WERI-Rb-1 (cell line): ENCODE measurements around the gene PEF1.

Experiments
- DNase-seq: peaks from one replicate; pipeline ENCODE4 v3.0.0-alpha.2; 2020
- H3K27ac ChIP-seq: fragments of 250-450 bp; sonication (Bioruptor Pico); 2 replicates; pipeline ENCODE4 v1.5.1; 2020; ENCODE audit warnings: mild to moderate bottlenecking, moderate library complexity
- H3K27me3 ChIP-seq: fragments of 250-450 bp; sonication (Bioruptor Pico); 2 replicates; pipeline ENCODE4 v1.5.1; 2021; ENCODE audit warnings: mild to moderate bottlenecking, low read depth, moderate library complexity; ENCODE audit not compliant: insufficient read depth, severe bottlenecking
- H3K36me3 ChIP-seq: fragments of 250-450 bp; sonication (Bioruptor Pico); 2 replicates; pipeline ENCODE4 v1.5.1; 2020; ENCODE audit warnings: mild to moderate bottlenecking, moderate library complexity
- H3K4me3 ChIP-seq: 2 replicates; pipeline ENCODE4 v1.5.1; 2011; ENCODE audit warnings: low read depth, mild to moderate bottlenecking, control low read depth, low read length
- H3K9me3 ChIP-seq: fragments of 250-450 bp; sonication (Bioruptor Pico); 2 replicates; pipeline ENCODE4 v1.5.1; 2021; ENCODE audit warnings: mild to moderate bottlenecking, moderate library complexity; ENCODE audit not compliant: severe bottlenecking
- TF ChIP-seq, protein P1 (sequence below): IDR thresholded peaks from 2 replicates; pipeline ENCODE4 v1.5.1; 2011; ENCODE audit warnings: low read depth, mild to moderate bottlenecking, control low read depth, inconsistent platforms, low read length

Gene PEF1

GRCh38 chr1:31581821-31582810, 62.6 kb downstream of the PEF1 start:
- no peak overlapping the region for H3K4me3 ChIP-seq
- H3K36me3 ChIP-seq: no peaks in the 10 kb centered on the region
- H3K9me3 ChIP-seq: no peaks in the 10 kb centered on the region
- H3K27me3 ChIP-seq: no peaks in the 10 kb centered on the region
- TF ChIP-seq, protein P1, sequence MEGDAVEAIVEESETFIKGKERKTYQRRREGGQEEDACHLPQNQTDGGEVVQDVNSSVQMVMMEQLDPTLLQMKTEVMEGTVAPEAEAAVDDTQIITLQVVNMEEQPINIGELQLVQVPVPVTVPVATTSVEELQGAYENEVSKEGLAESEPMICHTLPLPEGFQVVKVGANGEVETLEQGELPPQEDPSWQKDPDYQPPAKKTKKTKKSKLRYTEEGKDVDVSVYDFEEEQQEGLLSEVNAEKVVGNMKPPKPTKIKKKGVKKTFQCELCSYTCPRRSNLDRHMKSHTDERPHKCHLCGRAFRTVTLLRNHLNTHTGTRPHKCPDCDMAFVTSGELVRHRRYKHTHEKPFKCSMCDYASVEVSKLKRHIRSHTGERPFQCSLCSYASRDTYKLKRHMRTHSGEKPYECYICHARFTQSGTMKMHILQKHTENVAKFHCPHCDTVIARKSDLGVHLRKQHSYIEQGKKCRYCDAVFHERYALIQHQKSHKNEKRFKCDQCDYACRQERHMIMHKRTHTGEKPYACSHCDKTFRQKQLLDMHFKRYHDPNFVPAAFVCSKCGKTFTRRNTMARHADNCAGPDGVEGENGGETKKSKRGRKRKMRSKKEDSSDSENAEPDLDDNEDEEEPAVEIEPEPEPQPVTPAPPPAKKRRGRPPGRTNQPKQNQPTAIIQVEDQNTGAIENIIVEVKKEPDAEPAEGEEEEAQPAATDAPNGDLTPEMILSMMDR: no peak
- no peak overlapping the region for H3K27ac ChIP-seq
- DNase-seq: no peak

DNA sequence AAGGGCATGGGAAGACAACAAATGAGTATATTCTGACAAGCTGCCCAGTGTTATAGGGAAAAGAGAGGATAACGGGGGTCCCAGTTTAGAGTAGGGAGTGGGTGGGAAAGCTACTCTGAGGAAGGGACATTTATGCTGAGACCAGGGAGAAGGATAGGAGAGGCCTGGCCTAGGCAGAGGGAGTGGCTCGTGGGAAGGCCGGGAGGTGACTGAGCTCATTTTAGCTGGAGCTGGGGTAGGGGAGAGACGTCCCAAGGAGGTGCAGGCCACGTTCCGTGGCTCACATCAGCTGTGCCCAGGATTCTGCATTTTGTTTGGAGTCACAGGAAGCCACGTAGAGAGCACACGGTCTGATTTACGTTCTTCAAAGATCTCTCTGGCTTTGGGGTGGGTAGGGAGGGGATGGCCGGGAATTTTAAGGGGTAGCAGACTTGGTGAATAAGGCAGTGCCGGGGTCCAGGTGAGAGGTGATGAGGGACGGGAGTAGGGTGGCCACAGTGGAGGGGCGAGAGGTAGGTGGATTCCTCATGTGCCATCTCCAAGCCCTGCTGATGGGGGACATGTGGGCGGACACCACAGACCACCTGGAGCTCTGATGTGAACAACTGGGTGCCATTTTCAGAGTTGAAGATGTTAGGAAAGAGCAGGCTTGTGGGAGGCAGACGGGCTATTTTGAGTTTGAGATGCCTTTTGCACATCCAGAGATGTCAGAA, 63.6 kb downstream of the PEF1 start:
- H3K27me3 ChIP-seq: no peaks in the 10 kb centered on the region
- TF ChIP-seq, protein P1: no peak
- no peaks in the 10 kb centered on the region for H3K36me3 ChIP-seq
- no peak for DNase-seq
- no peak overlapping the region for H3K27ac ChIP-seq
- H3K9me3 ChIP-seq: no peaks in the 10 kb centered on the region
- H3K4me3 ChIP-seq: no peak overlapping the region

- Histone ChIP-seq H3K9me3 (no peaks in the 10 kb centered on the region), H3K4me3 (no peak overlapping the region), H3K27ac (no peak overlapping the region), H3K36me3 (no peaks in the 10 kb centered on the region), H3K27me3 (no peaks in the 10 kb centered on the region)
- no peak for DNase-seq
- TF ChIP-seq, protein P1: no peak
Observed at GRCh38 chr1:31580513-31580870, 64.2 kb downstream of the PEF1 start.
